Pancreas (tissue), 10 donors: ENCODE results near the gene EXOC4. TPM values are rescaled to one million over a fixed set of nuclear protein-coding genes. Genes with fewer than 3 reads are reported as not detected.

Experiments used
- ATAC-seq, 4 donors: fragments of 200-7000 bp; cut with Tn5 transposase; one replicate each; pipeline versions ENCODE4 v1.8.0 to v1.9.1; 2020; ENCODE audit warnings: mild to moderate bottlenecking in 4 of 4, moderate library complexity in 4 of 4
- DNase-seq, 6 donors: peaks; one replicate each; pipeline ENCODE4 v3.0.0-alpha.2; 2020
- FAIRE-seq: peaks from 2 replicates; lab custom pipeline; 2012; peaks lifted over from hg19 to GRCh38; lab: Jason Lieb, UNC
- H3K27ac ChIP-seq, 4 donors: fragments of 200-600 bp; sonication (generic); 1 replicate in 3 of 4; 2 replicates in 1 of 4; pipeline versions ENCODE4 v1.5.0 to v1.8.0; 2020
- H3K27me3 ChIP-seq, 4 donors: fragments of 200-600 bp; one replicate each; pipeline ENCODE4 v1.8.0; 2021
- H3K36me3 ChIP-seq, 3 donors: fragments of 200-600 bp; sonication (generic) in 1 of 3; one replicate each; pipeline versions ENCODE4 v1.5.0 to v1.8.0; 2020 to 2021
- H3K4me1 ChIP-seq, 3 donors: fragments of 200-600 bp; one replicate each; pipeline ENCODE4 v1.8.0; 2021
- H3K4me3 ChIP-seq, 4 donors: fragments of 200-600 bp; sonication (generic) in 2 of 4; one replicate each; pipeline versions ENCODE4 v1.5.0 to v1.8.0; 2020 to 2021
- H3K9me3 ChIP-seq, 4 donors: fragments of 200-600 bp; one replicate each; pipeline ENCODE4 v1.8.0; 2021
- CTCF ChIP-seq, 4 donors: fragments of 200-600 bp; sonication (generic) in 3 of 4; IDR thresholded peaks; one replicate each; pipeline versions ENCODE4 v1.5.0 to v1.8.0; 2021; ENCODE audit warnings: antibody characterized with exemption in 4 of 4
- WGBS, 2 donors: extraction: QIAGEN DNeasy Blood & Tissue Kit; methylation state at CpG; one replicate each; pipeline ENCODE4 v1.1.7; 2013; 5-methylcytosine and 5-hydroxymethylcytosine counted together
- intact Hi-C, 3 donors: fragments of 100-400 bp; cut with DNase I; formaldehyde crosslinking; loops; one replicate each; pipeline versions ENCODE4 v1.11.1 to v1.14.2; 2022
- polyA plus RNA-seq, 2 donors: library from polyadenylated mRNA; stranded (reverse); fragments of 200-250 nt; gene quantifications; one replicate each; pipeline ENCODE4 v1.2.3, GENCODE V29; 2013
- total RNA-seq, 6 donors: library from RNA; stranded (reverse); fragmentation: NEBNext Ultra II Directional in 4 of 6; extraction: Animal tissue kit (Norgen Biotek cat#: 25700) in 4 of 6; gene quantifications; one replicate each; pipeline versions ENCODE4 v1.2.1 to v1.2.4, GENCODE V29; 2021 to 2023
- donor health status: healthy with polysubstance abuse.
- donor health status: DM: no; HTN: no; CAD: no; lungs with moderate emphysema.
- donor health status: DM: no; HTN: no; CAD: no.
- donor health status: control.
- donor health status: control.
- donor health status: Bipolar disorder and iron deficiency.
- donor health status: DM: yes; HTN: yes; CAD: no.
- donor health status: DM: no; HTN: no; CAD: no.
- donor health status: DM: no; HTN: no; CAD: no.
- donor health status: DM: yes; HTN: yes; CAD: no.

The EXOC4 gene
- total and polyA plus RNA-seq, 8 donors, result 13.4 to 81.2 (median 53.8) TPM

DNA sequence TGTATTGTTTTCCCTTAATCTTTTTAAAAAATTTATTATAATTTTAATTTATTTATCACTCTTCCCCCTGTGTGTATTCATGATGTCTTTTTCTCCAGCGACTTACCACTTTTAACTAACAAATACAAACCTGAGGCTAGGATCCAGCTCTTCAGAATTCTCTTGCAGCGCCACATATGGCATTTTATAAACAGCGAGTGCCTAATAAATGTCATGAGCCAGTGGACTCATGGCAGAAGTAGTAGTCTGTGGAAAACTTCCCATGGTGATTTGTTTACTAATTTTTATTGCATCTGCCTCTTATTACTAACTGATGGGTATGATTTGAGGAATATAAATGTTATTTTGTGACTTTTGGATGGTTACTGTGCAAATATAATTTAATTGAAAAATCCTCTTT is 102.9 kb downstream of the EXOC4 start:
- intact Hi-C loops, result no loop called here
- ATAC-seq (no peak), DNase-seq (no peak), FAIRE-seq (no peak)
- Histone ChIP-seq H3K4me1 (no peaks in the 10 kb centered on the region), H3K27ac (no peak overlapping the region), H3K4me3 (no peak overlapping the region), H3K9me3 (no peaks in the 10 kb centered on the region), H3K36me3 (no peaks in the 10 kb centered on the region), H3K27me3 (no peaks in the 10 kb centered on the region)
- 96 to 97% methylated on average over 3 of the region's 3 CpGs for WGBS, 2 donors
- no peak for TF ChIP-seq CTCF (IDR thresholded peaks at IDR 0.05)

DNA sequence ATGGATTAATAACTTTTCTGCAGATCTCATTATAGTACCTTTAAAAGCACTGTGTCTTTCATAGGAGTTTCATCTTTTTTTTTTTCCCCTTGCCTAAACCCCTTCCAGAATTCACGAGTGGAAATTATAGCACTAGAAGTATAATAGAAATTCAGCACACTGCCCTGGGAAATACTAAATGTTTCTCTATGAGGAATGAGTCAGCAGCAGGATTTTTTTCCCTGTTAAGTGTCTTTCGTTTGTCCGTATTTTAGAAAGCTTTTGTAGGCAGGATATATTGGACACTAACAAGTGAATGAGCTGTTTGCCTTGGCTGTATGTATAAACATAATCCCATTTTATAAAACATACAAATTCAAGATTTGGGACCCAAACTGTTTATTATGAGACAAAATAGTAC is 105.8 kb downstream of the EXOC4 start:
- WGBS, 2 donors, result 78 to 85% methylated on average over 3 of the region's 3 CpGs
- Histone ChIP-seq H3K36me3 (no peaks in the 10 kb centered on the region), H3K9me3 (no peaks in the 10 kb centered on the region), H3K4me1 (no peaks in the 10 kb centered on the region), H3K27me3 (no peaks in the 10 kb centered on the region), H3K27ac (no peak overlapping the region), H3K4me3 (no peak overlapping the region)
- no peak for ATAC-seq
- no peak for TF ChIP-seq CTCF (IDR thresholded peaks at IDR 0.05)
- FAIRE-seq, result no peak
- intact Hi-C loops, result no loop called here
- no peak for DNase-seq

DNA sequence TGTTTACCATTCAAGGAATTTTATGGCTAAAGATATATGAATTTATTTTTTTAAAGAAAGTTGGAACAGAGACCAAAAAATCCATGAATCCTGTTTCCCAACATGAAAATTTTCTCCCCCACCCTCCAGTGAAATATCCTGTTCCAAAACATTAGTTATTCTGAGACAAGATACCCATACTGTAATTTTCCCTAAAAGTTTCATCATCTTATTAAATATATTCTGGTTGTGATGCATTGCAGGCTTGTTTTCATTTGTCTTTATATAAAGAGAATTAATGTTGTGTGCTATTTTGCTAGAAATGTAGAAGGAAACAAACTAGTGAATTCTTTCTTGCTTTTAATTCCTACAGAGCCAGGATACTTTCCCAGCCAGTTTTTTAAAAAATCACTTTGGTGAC is 106.6 kb downstream of the EXOC4 start:
- intact Hi-C loops, result no loop called here
- Histone ChIP-seq H3K4me1 (peaks cover 0 to 1% (median 0%) of the 10 kb centered on the region in 3 donors), H3K27me3 (no peaks in the 10 kb centered on the region), H3K27ac (no peak overlapping the region), H3K9me3 (no peaks in the 10 kb centered on the region), H3K36me3 (no peaks in the 10 kb centered on the region), H3K4me3 (no peak overlapping the region)
- TF ChIP-seq CTCF (IDR thresholded peaks at IDR 0.05), result no peak
- ATAC-seq, result no peak
- no peak for DNase-seq
- FAIRE-seq, result no peak

DNA sequence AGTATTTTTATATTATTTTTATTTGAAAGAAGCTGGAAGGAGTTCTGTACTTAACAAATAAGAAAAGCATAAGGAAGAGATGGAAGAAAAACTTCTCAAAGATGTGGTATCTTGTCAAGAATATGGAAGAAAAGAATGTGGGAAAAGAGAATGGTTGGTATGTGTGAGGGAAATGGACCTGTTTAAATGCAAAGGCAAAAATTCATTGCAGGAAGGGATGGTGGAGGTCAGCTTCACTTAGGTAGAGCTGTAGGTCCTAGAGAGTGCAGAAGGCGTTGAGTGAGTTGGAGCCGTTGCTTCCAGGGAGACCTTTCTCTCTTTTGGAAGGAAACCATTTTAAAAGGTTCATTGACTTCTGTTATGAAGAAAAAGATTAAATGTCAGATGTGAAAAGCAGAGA is 107.3 kb downstream of the EXOC4 start:
- Histone ChIP-seq H3K27me3 (no peaks in the 10 kb centered on the region), H3K27ac (no peak overlapping the region), H3K36me3 (no peaks in the 10 kb centered on the region), H3K9me3 (no peaks in the 10 kb centered on the region), H3K4me1 (peaks cover 0 to 9% (median 6%) of the 10 kb centered on the region in 3 donors), H3K4me3 (no peak overlapping the region)
- 98 to 99% methylated on average over 2 of the region's 2 CpGs for WGBS, 2 donors
- no peak for TF ChIP-seq CTCF (IDR thresholded peaks at IDR 0.05)
- intact Hi-C loops, result no loop called here
- DNase-seq, result no peak
- no peak for ATAC-seq
- FAIRE-seq, result no peak

- no peaks in the 10 kb centered on the region for H3K27me3 ChIP-seq
- FAIRE-seq, result no peak
These were observed 108.9 kb downstream of the EXOC4 start for GRCh38 chr7:133361806-133362205.

More at GRCh38 chr7:133361806-133362205, 108.9 kb downstream of the EXOC4 start:
- Histone ChIP-seq H3K36me3 (no peaks in the 10 kb centered on the region), H3K4me1 (peaks cover 5 to 25% (median 22%) of the 10 kb centered on the region in 3 donors), H3K27ac (no peak overlapping the region), H3K9me3 (no peaks in the 10 kb centered on the region), H3K4me3 (no peak overlapping the region)
- ATAC-seq, result no peak
- TF ChIP-seq CTCF (IDR thresholded peaks at IDR 0.05), result no peak
- intact Hi-C loops, result no loop called here
- DNase-seq, result no peak
